IMR-90 (cell line): ENCODE measurements around the gene LRRC75A. TPM values are rescaled to one million over a fixed set of nuclear protein-coding genes. Genes with fewer than 3 reads are reported as not detected.

Source experiments
- ATAC-seq: fragments of 200-7000 bp; cut with Tn5 transposase; 2 replicates; pipeline ENCODE4 v1.9.1; 2020; ENCODE audit warnings: low read depth, mild to moderate bottlenecking, moderate library complexity
- BruUV-seq: library from RNA; stranded (reverse); fragments of 400-500 nt; replicated peaks from 2 replicates; lab custom pipeline; 2021; lab: Mats Ljungman, UMichigan
- CTCF ChIA-PET: fragments of 300-600 bp; formaldehyde crosslinking; extraction: SDS; loops from one replicate; lab custom pipeline; 2021; ENCODE audit warnings: antibody characterized with exemption; lab: Yijun Ruan, JAX
- POLR2A ChIA-PET: fragments of 300-600 bp; sonication (Branson Sonifier 250); formaldehyde crosslinking; loops from one replicate; lab custom pipeline; 2022; ENCODE audit warnings: antibody characterized with exemption; ENCODE audit not compliant: unreplicated experiment; lab: Charles Lee
- DNase-seq: peaks from one replicate; pipeline ENCODE4 v3.0.0; 2013
- H2AFZ ChIP-seq: replicated peaks from 2 replicates; pipeline ENCODE3; 2013; ENCODE audit warnings: low read length, mild to moderate bottlenecking; ENCODE audit not compliant: poor library complexity
- H2AK5ac ChIP-seq: 2 replicates; pipeline ENCODE4 v1.6.1; 2013; ENCODE audit warnings: low read depth, low read length, inconsistent platforms
- H2AK9ac ChIP-seq: replicated peaks from 2 replicates; pipeline ENCODE3; 2013; ENCODE audit warnings: mild to moderate bottlenecking, low read depth, low read length, moderate library complexity; ENCODE audit not compliant: poor library complexity
- H2BK120ac ChIP-seq: 2 replicates; pipeline ENCODE4 v1.6.1; 2013; ENCODE audit warnings: low read depth, low read length, inconsistent platforms
- H2BK15ac ChIP-seq: 3 replicates; pipeline ENCODE4 v1.6.1; 2013; ENCODE audit warnings: low read depth, low read length, inconsistent platforms
- H2BK20ac ChIP-seq: 2 replicates; pipeline ENCODE4 v1.6.1; 2013; ENCODE audit warnings: low read depth, mild to moderate bottlenecking, inconsistent platforms, low read length, moderate library complexity
- H2BK5ac ChIP-seq: 2 replicates; pipeline ENCODE4 v1.6.1; 2013; ENCODE audit warnings: mild to moderate bottlenecking, low read depth, low read length, inconsistent platforms; ENCODE audit not compliant: poor library complexity, severe bottlenecking
- H3K14ac ChIP-seq: replicated peaks from 2 replicates; pipeline ENCODE4 v1.6.1; 2013; ENCODE audit warnings: low read depth, low read length, inconsistent platforms
- H3K18ac ChIP-seq: 2 replicates; pipeline ENCODE4 v1.6.1; 2013; ENCODE audit warnings: low read depth, low read length, control low read depth
- H3K23ac ChIP-seq: 2 replicates; pipeline ENCODE4 v1.6.1; 2013; ENCODE audit warnings: low read depth, low read length, inconsistent platforms
- H3K27ac ChIP-seq: 2 replicates; pipeline ENCODE4 v1.5.1; 2013; ENCODE audit warnings: mild to moderate bottlenecking, control low read depth, low read length; ENCODE audit not compliant: insufficient read depth
- H3K27me3 ChIP-seq: 2 replicates; pipeline ENCODE4 v1.6.1; 2013; ENCODE audit warnings: low read length; ENCODE audit not compliant: control insufficient read depth, insufficient read depth
- H3K36me3 ChIP-seq: 2 replicates; pipeline ENCODE4 v1.6.1; 2013; ENCODE audit warnings: low read length, mixed read lengths; ENCODE audit not compliant: control insufficient read depth, insufficient read depth
- H3K4ac ChIP-seq: 2 replicates; pipeline ENCODE4 v1.6.1; 2013; ENCODE audit warnings: low read depth, low read length, inconsistent platforms
- H3K4me1 ChIP-seq: 2 replicates; pipeline ENCODE4 v1.6.1; 2013; ENCODE audit warnings: low read length, mixed read lengths; ENCODE audit not compliant: control insufficient read depth, insufficient read depth
- H3K4me2 ChIP-seq: 2 replicates; pipeline ENCODE4 v1.6.1; 2013; ENCODE audit warnings: low read depth, mild to moderate bottlenecking, control low read depth, low read length, moderate library complexity
- H3K4me3 ChIP-seq: 2 replicates; pipeline ENCODE4 v1.5.1; 2013; ENCODE audit warnings: low read depth, mild to moderate bottlenecking, control low read depth, low read length, moderate library complexity; ENCODE audit not compliant: insufficient read depth
- H3K56ac ChIP-seq: 2 replicates; pipeline ENCODE4 v1.6.1; 2013; ENCODE audit warnings: low read length, inconsistent platforms; ENCODE audit not compliant: insufficient read depth; ENCODE audit errors: extremely low read depth
- H3K79me1 ChIP-seq, 2 experiments: 2 replicates each; pipeline ENCODE4 v1.6.1; 2013; ENCODE audit warnings: low read length in 2 of 2, inconsistent platforms in 1 of 2, low read depth in 1 of 2
- H3K9ac ChIP-seq: 2 replicates; pipeline ENCODE4 v1.6.1; 2013; ENCODE audit warnings: low read depth, low read length, control low read depth
- H3K9me1 ChIP-seq: 2 replicates; pipeline ENCODE4 v1.6.1; 2013; ENCODE audit warnings: low read length, inconsistent platforms; ENCODE audit not compliant: insufficient read depth
- H3K9me3 ChIP-seq: 2 replicates; pipeline ENCODE4 v1.6.1; 2013; ENCODE audit warnings: low read length; ENCODE audit not compliant: control insufficient read depth, insufficient read depth
- H4K20me1 ChIP-seq: 2 replicates; pipeline ENCODE4 v1.6.1; 2013; ENCODE audit warnings: low read length, inconsistent platforms; ENCODE audit not compliant: insufficient read depth
- H4K5ac ChIP-seq: 2 replicates; pipeline ENCODE4 v1.6.1; 2013; ENCODE audit warnings: mild to moderate bottlenecking, low read depth, low read length, control low read depth
- H4K8ac ChIP-seq, 2 experiments: 2 replicates each; pipeline ENCODE4 v1.6.1; 2013; ENCODE audit warnings: low read depth in 2 of 2, low read length in 2 of 2, control low read depth in 1 of 2, inconsistent platforms in 1 of 2
- H4K91ac ChIP-seq: 2 replicates; pipeline ENCODE4 v1.6.1; 2013; ENCODE audit warnings: low read depth, low read length, inconsistent platforms; ENCODE audit not compliant: insufficient read depth
- MAFK ChIP-seq: IDR thresholded peaks from 2 replicates; pipeline ENCODE4 v1.6.1; 2012; ENCODE audit warnings: low read depth, low read length, improper control_type of control experiment
- MXI1 ChIP-seq: IDR thresholded peaks from 2 replicates; pipeline ENCODE4 v1.6.1; 2012; ENCODE audit warnings: low read depth, mild to moderate bottlenecking, low read length, moderate library complexity, borderline replicate concordance
- NFE2L2 ChIP-seq: fragments of 150-350 bp; IDR thresholded peaks from 2 replicates; pipeline ENCODE4 v1.6.1; 2016; ENCODE audit warnings: low read depth, mild to moderate bottlenecking, low read length
- RCOR1 ChIP-seq: IDR thresholded peaks from 2 replicates; pipeline ENCODE4 v1.6.1; 2012; ENCODE audit warnings: mild to moderate bottlenecking, low read length, improper control_type of control experiment; ENCODE audit not compliant: insufficient replicate concordance
- SMC3 ChIP-seq: fragments of 150-350 bp; IDR thresholded peaks from 2 replicates; pipeline ENCODE4 v1.6.1; 2016; ENCODE audit warnings: low read depth, mild to moderate bottlenecking, antibody characterized with exemption, low read length, moderate library complexity
- WGBS, 2 experiments: methylation state at CpG; one replicate each; pipeline versions ENCODE4 v1.1.5 to v1.1.7; 2013; ENCODE audit warnings: missing lambda C conversion rate in 2 of 2; ENCODE audit not compliant: insufficient read length in 1 of 2; ENCODE audit errors: extremely low coverage in 2 of 2; 5-methylcytosine and 5-hydroxymethylcytosine counted together
- dilution Hi-C: fragments of 300-500 bp; cut with HindIII; formaldehyde crosslinking; loops from one replicate; pipeline ENCODE4 v1.14.3; 2018; ENCODE audit warnings: low sequenced_read_pairs; ENCODE audit not compliant: unreplicated experiment
- in situ Hi-C: fragments of 300-500 bp; cut with MboI; formaldehyde crosslinking; loops from 3 replicates; pipeline ENCODE4 v1.14.3; 2019; ENCODE audit warnings: low sequenced_read_pairs, inconsistent platforms, mixed read lengths
- intact Hi-C: fragments of 100-400 bp; cut with micrococcal nuclease; formaldehyde crosslinking; loops from 2 replicates; pipeline ENCODE4 v1.10.0; 2022
- polyA plus RNA-seq, 3 experiments: library from polyadenylated mRNA; depleted of rRNA; stranded (reverse); fragments of >200 nt; gene quantifications; 2 replicates each; pipeline ENCODE4 v1.2.3, GENCODE V29; 2012; ENCODE audit warnings: low replicate concordance in 1 of 3
- total RNA-seq: library from RNA; depleted of rRNA; stranded (reverse); fragments of >200 nt; gene quantifications from 2 replicates; pipeline ENCODE4 v1.2.3, GENCODE V29; 2012

LRRC75A gene
- total and polyA plus RNA-seq, 2 of the 4 experiments (the other 2 are of a cell fraction): 0.72 to 1.0 TPM

- Histone ChIP-seq H2BK20ac (no peak overlapping the region), H3K36me3 (peaks cover 12% of the 10 kb centered on the region; the same call in 1 of the 2 replicates), H3K4me3 (no peak overlapping the region), H3K4me1 (peaks cover 27% of the 10 kb centered on the region), H4K20me1 (peaks cover 7% of the 10 kb centered on the region), H4K5ac (no peak overlapping the region), H2BK120ac (no peak overlapping the region), H3K79me1 (peaks cover 0 to 51% of the 10 kb centered on the region in 2 experiments; a peak in 2 of 4 replicates), H2AFZ (no peak overlapping the region), H3K9me3 (no peaks in the 10 kb centered on the region), H2BK5ac (no peak overlapping the region), H3K4me2 (no peak overlapping the region), H3K9me1 (peaks cover 31% of the 10 kb centered on the region), H3K56ac (no peak overlapping the region), H3K14ac (no peak overlapping the region), H2BK15ac (no peak overlapping the region), H2AK9ac (no peak overlapping the region), H4K91ac (no peak overlapping the region), H3K18ac (no peak overlapping the region), H4K8ac (no peak overlapping the region), H3K27ac (no peak overlapping the region), H3K23ac (no peak overlapping the region), H2AK5ac (no peak overlapping the region), H3K4ac (no peak overlapping the region), H3K27me3 (no peaks in the 10 kb centered on the region), H3K9ac (no peak overlapping the region)
- BruUV-seq: no TSS peak
- WGBS, 2 experiments: 80% methylated on average over 2 of the region's 7 CpGs; no CpG with 5 or more reads in 1 of the 2 experiments
- intact Hi-C loops: no loop called here
- in situ Hi-C loops: no loop called here
- ChIA-PET CTCF (no interaction called here), POLR2A (no interaction called here)
- TF ChIP-seq NFE2L2: no peak
- no peak for TF ChIP-seq MXI1
- no peak for TF ChIP-seq MAFK
- no peak for TF ChIP-seq RCOR1
- TF ChIP-seq SMC3: no peak
- ATAC-seq (no peak), DNase-seq (no peak)
- dilution Hi-C loops: no loop called here
Measured at GRCh38 chr17:16422416-16422815, 69.6 kb downstream of the LRRC75A start.
